Measurements from ENCODE around the gene RBL2. TPM values are rescaled to one million over a fixed set of nuclear protein-coding genes. Genes with fewer than 3 reads are reported as not detected.
A peak's percentile ranks its signal among the peaks of the same experiment; 100 is the strongest.

Gene RBL2
- total RNA-seq, 1 experiment from 2014 or later: 39.6 TPM

- Histone ChIP-seq H3K4me1 (ENCODE audit: insufficient read depth, low read length, poor library complexity, severe bottlenecking) (no peaks in the 10 kb centered on the region), H3K36me3 (ENCODE audit: insufficient read depth, low read length, poor library complexity, severe bottlenecking) (peaks cover 16% of the 10 kb centered on the region), H3K4me3 (ENCODE audit: low read depth, low read length, poor library complexity, severe bottlenecking) (no peak overlapping the region), H3K27me3 (replicated peaks; ENCODE audit: insufficient read depth, low read depth, low read length, poor library complexity) (no peaks in the 10 kb centered on the region), H3K9me3 (ENCODE audit: low read depth, low read length, poor library complexity, severe bottlenecking) (no peaks in the 10 kb centered on the region), H3K27ac (ENCODE audit: low read depth, low read length, poor library complexity, severe bottlenecking) (no peak overlapping the region)
- no peak for DNase-seq (ENCODE audit: low spot score)
- CTCF ChIA-PET: no interaction called here
- TF ChIP-seq CTCF (conservative IDR thresholded peaks at IDR 0.05; ENCODE audit: low read depth, low read length) (no peak), EZH2 (IDR thresholded peaks at IDR 0.05; ENCODE audit: borderline replicate concordance, low read depth, low read length, poor library complexity, severe bottlenecking) (no peak)
- intact Hi-C loops (cut with micrococcal nuclease; ENCODE audit: unreplicated experiment): no loop called here
- POLR2A ChIA-PET (ENCODE audit: low non-redundant PET): no interaction called here
- BruUV-seq (replicated peaks): no TSS peak
Observed at GRCh38 chr16:53457670-53458069, 23.4 kb downstream of the RBL2 start.

DNA sequence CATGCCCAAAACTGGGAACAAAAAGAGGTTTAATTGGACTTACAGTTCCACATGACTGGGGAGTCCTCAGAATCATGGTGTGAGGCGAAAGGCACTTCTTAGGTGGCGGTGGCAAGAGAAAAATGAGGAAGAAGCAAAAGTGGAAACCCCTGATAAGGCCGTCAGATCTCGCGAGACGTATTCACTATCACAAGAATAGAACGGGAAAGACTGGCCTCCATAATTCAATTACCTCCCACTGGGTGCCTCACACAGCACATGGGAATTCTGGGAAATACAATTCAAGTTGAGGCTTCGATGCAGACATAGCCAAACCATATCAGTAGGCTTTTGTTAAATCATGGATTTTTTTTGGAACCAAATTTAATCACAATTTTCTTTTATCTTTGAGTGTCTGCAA, 24.4 kb downstream of the RBL2 start:
- Histone ChIP-seq H3K4me1 (ENCODE audit: insufficient read depth, low read length, poor library complexity, severe bottlenecking) (no peaks in the 10 kb centered on the region), H3K9me3 (ENCODE audit: low read depth, low read length, poor library complexity, severe bottlenecking) (no peaks in the 10 kb centered on the region), H3K27ac (ENCODE audit: low read depth, low read length, poor library complexity, severe bottlenecking) (no peak overlapping the region), H3K4me3 (ENCODE audit: low read depth, low read length, poor library complexity, severe bottlenecking) (no peak overlapping the region), H3K27me3 (replicated peaks; ENCODE audit: insufficient read depth, low read depth, low read length, poor library complexity) (no peaks in the 10 kb centered on the region), H3K36me3 (ENCODE audit: insufficient read depth, low read length, poor library complexity, severe bottlenecking) (peaks cover 10% of the 10 kb centered on the region)
- ChIA-PET CTCF (no interaction called here), POLR2A (ENCODE audit: low non-redundant PET) (no interaction called here)
- TF ChIP-seq CTCF (conservative IDR thresholded peaks at IDR 0.05; ENCODE audit: low read depth, low read length): no peak
- no peak for TF ChIP-seq EZH2 (IDR thresholded peaks at IDR 0.05; ENCODE audit: borderline replicate concordance, low read depth, low read length, poor library complexity, severe bottlenecking)
- intact Hi-C loops (cut with micrococcal nuclease; ENCODE audit: unreplicated experiment): no loop called here
- DNase-seq (ENCODE audit: low spot score): peak; percentile 4
- BruUV-seq (replicated peaks): no TSS peak

DNA sequence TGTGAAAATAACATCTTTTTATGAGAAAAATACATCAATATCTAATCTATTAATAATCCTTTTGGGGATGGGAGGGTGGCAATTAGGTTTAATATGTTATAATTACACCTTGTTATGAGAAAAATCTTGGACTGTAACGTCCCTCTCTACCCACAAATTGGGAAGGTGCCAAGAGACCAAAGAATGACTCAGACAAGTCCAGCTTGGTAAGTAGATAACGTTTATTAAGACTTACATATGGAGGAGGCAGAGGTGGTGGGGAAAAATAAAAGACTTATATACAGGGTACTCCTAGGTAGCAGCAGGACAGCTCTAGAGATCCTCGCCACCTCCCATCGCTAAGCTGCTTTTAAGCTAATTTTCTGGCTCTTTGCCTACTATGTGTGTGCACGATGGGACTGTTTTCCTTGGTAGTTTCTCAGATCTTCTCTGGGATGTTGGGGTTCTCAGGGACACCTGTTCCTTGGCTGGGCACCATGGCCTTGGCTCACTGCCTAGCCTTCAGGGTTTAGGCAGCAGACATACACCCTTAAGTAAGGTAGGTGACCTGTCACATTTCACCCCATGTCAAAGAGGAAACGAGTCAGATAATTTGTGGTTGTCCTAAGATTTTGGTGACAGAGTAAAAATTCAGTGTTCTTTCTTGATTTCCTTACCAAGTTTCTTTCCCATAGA, 31.5 kb downstream of the RBL2 start:
- Histone ChIP-seq H3K27ac (ENCODE audit: low read depth, low read length, poor library complexity, severe bottlenecking) (no peak overlapping the region), H3K4me3 (ENCODE audit: low read depth, low read length, poor library complexity, severe bottlenecking) (no peak overlapping the region), H3K4me1 (ENCODE audit: insufficient read depth, low read length, poor library complexity, severe bottlenecking) (no peaks in the 10 kb centered on the region), H3K27me3 (replicated peaks; ENCODE audit: insufficient read depth, low read depth, low read length, poor library complexity) (no peaks in the 10 kb centered on the region), H3K36me3 (ENCODE audit: insufficient read depth, low read length, poor library complexity, severe bottlenecking) (peaks cover 28% of the 10 kb centered on the region), H3K9me3 (ENCODE audit: low read depth, low read length, poor library complexity, severe bottlenecking) (no peaks in the 10 kb centered on the region)
- peak; percentile 48 for DNase-seq (ENCODE audit: low spot score)
- no peak for TF ChIP-seq EZH2 (IDR thresholded peaks at IDR 0.05; ENCODE audit: borderline replicate concordance, low read depth, low read length, poor library complexity, severe bottlenecking)
- BruUV-seq (replicated peaks): no TSS peak
- POLR2A ChIA-PET (ENCODE audit: low non-redundant PET): no interaction called here
- intact Hi-C loops (cut with micrococcal nuclease; ENCODE audit: unreplicated experiment): no loop called here
- CTCF ChIA-PET: no interaction called here

DNA sequence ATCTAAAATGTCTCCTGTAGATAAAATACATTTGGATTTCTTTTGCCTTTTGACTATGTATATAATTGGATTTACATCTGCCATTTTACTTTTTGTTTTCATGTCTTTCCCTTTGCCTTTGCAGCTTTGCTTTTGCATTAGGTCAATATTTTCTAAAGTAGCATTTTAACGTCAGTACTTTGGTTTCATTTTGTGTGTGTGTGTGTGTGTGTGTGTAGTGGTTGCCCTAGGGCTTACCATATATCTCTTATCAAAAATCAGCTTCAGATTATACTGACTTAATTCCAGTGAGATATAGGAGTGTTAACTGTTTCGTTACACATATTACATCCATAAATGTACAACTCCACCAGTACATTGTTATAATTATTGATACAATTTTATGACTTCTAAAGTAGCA, 42.6 kb downstream of the RBL2 start:
- no peak for TF ChIP-seq CTCF (conservative IDR thresholded peaks at IDR 0.05; ENCODE audit: low read depth, low read length)
- no peak for TF ChIP-seq EZH2 (IDR thresholded peaks at IDR 0.05; ENCODE audit: borderline replicate concordance, low read depth, low read length, poor library complexity, severe bottlenecking)
- intact Hi-C loops (cut with micrococcal nuclease; ENCODE audit: unreplicated experiment): no loop called here
- Histone ChIP-seq H3K4me3 (ENCODE audit: low read depth, low read length, poor library complexity, severe bottlenecking) (no peak overlapping the region), H3K27ac (ENCODE audit: low read depth, low read length, poor library complexity, severe bottlenecking) (no peak overlapping the region), H3K36me3 (ENCODE audit: insufficient read depth, low read length, poor library complexity, severe bottlenecking) (peaks cover 45% of the 10 kb centered on the region), H3K9me3 (ENCODE audit: low read depth, low read length, poor library complexity, severe bottlenecking) (no peaks in the 10 kb centered on the region), H3K27me3 (replicated peaks; ENCODE audit: insufficient read depth, low read depth, low read length, poor library complexity) (no peaks in the 10 kb centered on the region), H3K4me1 (ENCODE audit: insufficient read depth, low read length, poor library complexity, severe bottlenecking) (no peaks in the 10 kb centered on the region)
- BruUV-seq (replicated peaks): no TSS peak
- ChIA-PET POLR2A (ENCODE audit: low non-redundant PET) (no interaction called here), CTCF (no interaction called here)
- DNase-seq (ENCODE audit: low spot score): no peak

Data from A673 (cell line).